GM21786 (cell line): ENCODE measurements around the gene CEL.
"Not testable (repeated sequence)": the region's sequence is repeated elsewhere in the genome, so short reads cannot be mapped to it uniquely, and the experiment has no call there.

Experiments
- ATAC-seq: cut with Tn5 transposase; IDR thresholded peaks from one replicate; pipeline ENCODE4 v1.9.1; 2021; ENCODE audit not compliant: unreplicated experiment

Gene CEL

GRCh38 chr9:133063159-133063499, 1.3 kb downstream of the CEL start:
- ATAC-seq, result no peak

GRCh38 chr9:133063500-133064231, 1.9 kb downstream of the CEL start:
- no peak for ATAC-seq

- ATAC-seq, result no peak
Measured at GRCh38 chr9:133064241-133065069, 2.7 kb downstream of the CEL start.

- no peak for ATAC-seq
Measured at GRCh38 chr9:133065070-133065388, 3.2 kb downstream of the CEL start.

GRCh38 chr9:133066181-133066983, 4.6 kb downstream of the CEL start:
- ATAC-seq, result no peak

- no peak for ATAC-seq
Measured at GRCh38 chr9:133067006-133067405, 5.2 kb downstream of the CEL start.

GRCh38 chr9:133067813-133068212, 6.0 kb downstream of the CEL start:
- no peak for ATAC-seq

- ATAC-seq, result not testable (repeated sequence)
Measured at GRCh38 chr9:133068431-133068830, 6.7 kb downstream of the CEL start.

GRCh38 chr9:133070500-133070961, 8.8 kb downstream of the CEL start:
- ATAC-seq, result not testable (repeated sequence)

GRCh38 chr9:133070985-133071384, 9.2 kb downstream of the CEL start:
- ATAC-seq, result not testable (repeated sequence)

GRCh38 chr9:133071484-133072150, 9.8 kb downstream of the CEL start:
- ATAC-seq, result no peak

- ATAC-seq, result not testable (repeated sequence)
Measured at GRCh38 chr9:133072210-133072609, 10.4 kb downstream of the CEL start.

GRCh38 chr9:133073086-133074014, 11.6 kb downstream of the CEL start:
- ATAC-seq, result no peak

GRCh38 chr9:133074111-133074651, 12.4 kb downstream of the CEL start:
- no peak for ATAC-seq

- ATAC-seq, result no peak
Measured at GRCh38 chr9:133075925-133076630, 14.3 kb downstream of the CEL start.

GRCh38 chr9:133076691-133077090, 14.9 kb downstream of the CEL start:
- ATAC-seq, result no peak

- no peak for ATAC-seq
Measured at GRCh38 chr9:133078486-133078885, 16.7 kb downstream of the CEL start.

GRCh38 chr9:133080161-133080560, 18.4 kb downstream of the CEL start:
- ATAC-seq, result no peak
